ENCODE results near the gene STAC3. TPM values are rescaled to one million over a fixed set of nuclear protein-coding genes. Genes with fewer than 3 reads are reported as not detected.
A peak's percentile ranks its signal among the peaks of the same experiment; 100 is the strongest.

The STAC3 gene
- total and polyA plus RNA-seq, 2 of the 13 experiments (the other 11 are each of a cell fraction or from before 2014, with no cell fraction given), result 0.18 to 0.22 TPM

- Histone ChIP-seq H3K36me3 (replicated peaks in 1 of 2; ENCODE audit: control insufficient read depth in 1 of 2, insufficient read depth in 2 of 2, low read length in 2 of 2) (peaks cover 52 to 86% of the 10 kb centered on the region in 2 experiments), H3K27ac (ENCODE audit: extremely low read length, insufficient read depth, low read length) (no peak overlapping the region), H3K9ac (ENCODE audit: insufficient read depth, low read depth, low read length) (no peak overlapping the region), H3K4me2 (ENCODE audit: low read depth, low read length) (no peak overlapping the region), H3K79me2 (ENCODE audit: insufficient read depth, low read length) (no peaks in the 10 kb centered on the region), H2AFZ (ENCODE audit: low read length) (no peak overlapping the region), H4K20me1 (ENCODE audit: insufficient read depth, low read length) (no peaks in the 10 kb centered on the region), H3K4me3 (replicated peaks in 1 of 3; ENCODE audit: insufficient read depth in 1 of 3, low read depth in 2 of 3, low read length in 3 of 3) (no peak overlapping the region), H3K4me1 (ENCODE audit: insufficient read depth, low read length) (no peaks in the 10 kb centered on the region), H3K27me3 (ENCODE audit: control insufficient read depth in 1 of 2, insufficient read depth in 2 of 2, low read length in 2 of 2) (no peaks in the 10 kb centered on the region), H3K9me3 (ENCODE audit: low read length) (no peaks in the 10 kb centered on the region)
- FAIRE-seq (no peak), DNase-seq (ENCODE audit: low spot score) (no peak), ATAC-seq (no peak)
- TF ChIP-seq POLR2A (IDR thresholded peaks at IDR 0.05; ENCODE audit: insufficient read depth in 1 of 2, low read depth in 2 of 2, low read length in 2 of 2) (peak in 1 of 2 experiments; percentile 22; a peak in 1 of 4 replicates), SP2 (CRISPR knock-in tag; IDR thresholded peaks at IDR 0.05) (no peak), ZNF296 (CRISPR knock-in tag; conservative IDR thresholded peaks at IDR 0.05) (no peak), THAP8 (CRISPR knock-in tag; IDR thresholded peaks at IDR 0.05; ENCODE audit: borderline replicate concordance) (no peak), PITX1 (CRISPR knock-in tag; IDR thresholded peaks at IDR 0.05) (no peak), NR2F1 (CRISPR knock-in tag; IDR thresholded peaks at IDR 0.05) (no peak), NR0B2 (CRISPR knock-in tag; IDR thresholded peaks at IDR 0.05) (no peak), KLF6 (CRISPR knock-in tag; IDR thresholded peaks at IDR 0.05) (no peak)
- in situ Hi-C loops (cut with HindIII; ENCODE audit: extremely low pct_ligation_motif_present, low pct_unique_long_range_greater_than_20kb), result no loop called here
- intact Hi-C loops (cut with micrococcal nuclease; ENCODE audit: unreplicated experiment), result no loop called here
- no TSS peak for BruUV-seq (replicated peaks)
- POLR2A ChIA-PET, result no interaction called here
- CTCF ChIA-PET (ENCODE audit: low intra/inter-chr PET ratio, low total read pairs), result no interaction called here
- 98% methylated on average over 23 of the region's 29 CpGs for WGBS (ENCODE audit: low lambda C conversion rate)
Measured at GRCh38 chr12:57207731-57208630, 43.0 kb downstream of the STAC3 start.
